DMS79 (cell line): ENCODE results near the gene ITFG2.
A peak's percentile ranks its signal among the peaks of the same experiment; 100 is the strongest.

Experiments
- DNase-seq: peaks from one replicate; lab custom pipeline; 2025; lab: John Stamatoyannopoulos, UW

ITFG2 gene

DNA sequence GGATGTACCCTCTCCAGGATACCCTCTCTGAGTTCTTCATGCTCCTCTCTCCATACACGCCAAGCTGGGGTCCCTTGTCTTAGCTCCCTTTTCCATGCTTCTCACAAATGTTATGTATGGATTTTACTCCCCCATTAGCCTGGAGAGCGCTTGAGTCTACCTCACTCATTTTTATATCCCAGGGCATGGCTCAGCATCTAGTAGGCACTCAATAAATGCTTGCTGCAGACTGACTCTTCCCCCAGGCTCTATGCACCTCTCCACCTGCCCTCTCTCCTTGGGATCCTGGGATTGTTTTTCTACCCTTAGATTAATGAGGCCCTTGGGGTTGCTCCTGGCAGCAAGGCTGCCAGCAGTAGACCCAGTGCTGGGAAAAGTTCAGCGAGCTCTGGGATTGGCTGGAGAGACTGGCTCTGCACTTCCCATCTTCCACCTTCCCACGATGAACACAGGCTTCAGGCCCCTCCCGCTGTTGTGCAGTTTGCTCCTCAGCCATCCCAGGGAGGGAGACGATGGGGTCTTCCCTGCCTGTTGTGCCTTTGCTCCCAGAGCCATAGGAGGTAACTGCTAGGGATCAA, 20.2 kb downstream of the ITFG2 start:
- DNase-seq: no peak

DNA sequence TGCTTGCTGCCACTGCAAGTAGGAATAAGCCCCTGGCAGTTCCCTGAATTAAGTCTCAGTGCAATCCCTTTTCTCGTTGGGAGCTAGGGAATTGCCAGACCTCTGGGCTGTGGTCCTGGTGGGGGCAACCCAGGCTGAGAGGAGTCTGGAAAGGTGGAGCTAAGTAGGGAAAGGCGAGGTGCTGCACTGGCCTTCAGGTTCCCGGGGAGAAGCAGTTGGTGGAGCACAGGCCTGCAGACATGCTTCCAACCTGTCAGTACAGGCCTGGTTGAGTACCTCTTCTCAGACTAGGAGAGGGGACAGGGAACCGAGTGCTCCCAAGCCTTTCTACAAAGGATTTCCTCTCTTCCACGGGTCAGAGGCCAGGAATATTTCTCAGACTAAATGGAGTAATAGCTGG, 20.9 kb downstream of the ITFG2 start:
- DNase-seq: no peak

DNA sequence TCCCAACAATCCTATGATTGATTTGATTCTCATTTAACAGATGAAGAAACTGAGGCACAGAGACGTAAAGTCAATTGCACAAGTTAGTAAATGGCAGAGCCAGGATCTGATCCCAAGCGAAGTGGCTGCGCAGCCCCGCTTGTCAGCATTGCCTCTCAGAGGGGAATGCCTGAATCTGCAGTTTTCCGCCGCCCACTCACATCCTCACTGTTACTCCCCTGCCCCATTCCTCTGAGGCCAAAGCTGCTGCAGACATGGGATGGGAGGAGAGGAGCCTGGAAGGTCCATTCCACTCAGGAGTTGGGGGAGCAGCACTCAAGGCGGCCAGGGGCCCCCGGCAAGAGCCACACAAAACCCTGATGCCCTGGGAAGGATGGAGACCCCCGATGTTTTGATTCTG, 21.3 kb downstream of the ITFG2 start:
- DNase-seq: no peak

DNA sequence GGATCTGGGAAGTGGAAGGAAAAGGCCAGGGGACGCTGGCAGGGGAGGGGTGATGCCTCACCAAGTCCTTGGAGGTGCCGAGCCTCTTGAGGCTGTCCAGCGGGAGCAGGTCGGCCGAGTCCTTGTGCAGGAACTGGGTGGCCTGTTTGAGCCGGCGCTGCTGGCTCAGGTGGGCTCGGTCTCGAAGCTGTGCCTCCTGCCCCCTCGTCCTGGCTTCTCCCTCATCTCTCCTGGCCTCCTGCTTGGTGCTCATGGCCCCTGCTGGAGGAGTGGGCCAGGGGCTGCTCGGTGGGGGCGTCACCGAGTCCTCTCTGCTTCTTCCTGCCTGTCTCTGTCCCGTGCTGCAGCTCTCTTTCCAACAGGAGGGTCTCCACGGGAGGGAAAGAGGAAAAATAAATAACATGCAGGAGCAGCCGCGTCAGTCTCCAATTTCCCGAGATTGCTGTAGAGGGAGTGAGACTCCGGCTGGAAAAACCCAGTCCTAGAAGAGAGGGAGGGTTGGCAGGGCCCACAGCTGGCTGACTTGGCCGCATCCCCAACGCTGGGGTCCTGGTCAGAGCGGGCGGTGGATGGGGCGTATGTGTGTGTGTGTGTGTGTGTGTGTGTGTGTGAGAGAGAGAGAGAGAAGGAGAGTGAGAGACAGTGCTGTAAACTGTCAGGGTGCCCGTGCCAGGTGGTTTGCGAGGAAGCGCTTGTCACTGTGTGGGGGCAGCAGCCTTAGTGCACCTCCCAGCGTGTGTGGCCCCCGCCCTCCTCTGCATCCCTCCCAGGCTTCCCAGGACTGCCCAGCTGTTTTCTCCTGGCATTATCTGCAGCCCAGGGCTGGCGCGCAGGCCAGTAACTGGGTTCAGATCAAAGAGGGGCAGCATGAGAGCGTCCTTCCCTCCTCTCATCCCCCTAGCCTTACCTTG, 22.4 kb downstream of the ITFG2 start, which contains the start of gene NRIP2:
NRIP2 (minus strand) TSS at position 455 of the 911 bp plus-strand sequence; CDS start at position 403, 52 bp downstream.
- DNase-seq: no peak

DNA sequence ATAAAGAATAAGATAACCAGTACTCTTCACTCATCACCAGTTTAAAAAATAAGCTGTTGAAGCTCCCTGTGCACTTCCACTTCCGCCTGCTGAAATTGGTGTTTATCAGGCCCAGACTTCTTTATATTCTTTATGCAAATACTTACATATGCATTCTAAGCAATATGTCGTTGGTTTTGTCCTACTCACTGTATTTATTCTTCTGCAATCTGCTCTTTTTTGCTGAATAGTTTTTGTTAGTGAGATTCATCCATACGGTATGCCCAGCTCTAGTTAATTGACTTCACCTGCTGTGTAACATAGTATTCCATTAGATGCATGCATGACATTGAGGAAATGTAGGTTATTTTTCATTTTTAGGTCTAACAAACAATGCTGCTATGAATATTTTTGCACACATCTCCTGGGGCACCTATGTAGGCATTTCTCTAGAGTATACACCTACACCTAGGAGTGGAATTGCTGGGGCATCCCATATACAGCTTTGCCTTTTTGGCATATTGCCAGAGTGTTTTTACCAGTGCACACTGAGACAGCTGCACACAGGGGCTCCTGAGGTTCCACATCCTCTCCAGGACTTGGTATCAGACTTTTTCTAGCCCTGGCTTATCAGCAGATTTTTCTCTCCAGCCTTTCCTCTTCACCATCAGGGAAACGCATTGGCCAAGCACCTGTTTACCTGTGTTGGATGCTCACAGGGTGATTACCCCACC, 23.4 kb downstream of the ITFG2 start:
- no peak for DNase-seq

DNA sequence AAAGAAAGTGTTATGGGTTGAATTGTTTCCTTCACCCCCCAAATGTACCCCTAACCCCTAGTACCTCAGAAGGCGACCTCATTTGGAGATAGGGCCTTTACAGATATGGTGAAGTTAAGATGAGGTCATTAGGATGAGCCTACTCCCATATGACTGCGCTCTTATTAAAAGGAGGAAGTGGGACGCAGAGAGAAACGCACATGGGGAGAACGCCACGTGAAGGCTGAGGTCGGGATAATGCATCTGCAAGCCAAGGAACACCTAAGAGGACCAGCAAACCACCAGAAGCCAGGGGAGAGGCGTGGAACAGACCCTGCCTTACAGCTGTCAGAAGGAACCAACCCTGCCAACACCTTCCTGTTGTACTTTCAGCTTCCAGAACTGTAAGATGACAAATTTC, 24.1 kb downstream of the ITFG2 start:
- DNase-seq: no peak

DNA sequence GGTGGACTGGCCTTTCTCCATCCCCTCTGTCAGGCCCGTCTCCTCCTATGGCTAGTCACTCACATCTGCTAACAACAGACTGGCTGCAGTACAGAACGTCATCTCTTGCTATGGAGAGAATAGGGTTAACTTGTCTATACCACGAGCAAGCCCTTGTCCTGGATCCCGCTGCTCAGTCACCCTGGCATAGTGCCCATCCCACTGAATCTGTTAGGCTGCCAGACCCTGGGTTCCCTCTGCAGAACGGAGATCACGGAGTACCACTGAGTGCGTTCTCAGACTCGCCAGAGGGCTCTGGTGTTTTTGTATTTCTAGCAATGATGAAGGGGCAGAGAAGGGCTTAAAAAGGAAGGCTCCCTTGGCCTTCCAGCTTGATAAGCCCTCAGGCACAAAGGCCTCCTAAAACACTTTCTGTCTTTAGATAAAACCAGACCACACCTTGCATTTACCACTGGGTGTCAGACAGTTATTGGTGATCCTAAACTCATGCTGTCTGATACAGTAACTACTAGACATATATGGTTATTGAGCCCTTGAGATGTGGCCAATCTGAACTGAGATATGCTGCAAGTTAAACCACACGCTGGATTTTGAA, 28.7 kb downstream of the ITFG2 start:
- DNase-seq: peak; percentile 50

DNA sequence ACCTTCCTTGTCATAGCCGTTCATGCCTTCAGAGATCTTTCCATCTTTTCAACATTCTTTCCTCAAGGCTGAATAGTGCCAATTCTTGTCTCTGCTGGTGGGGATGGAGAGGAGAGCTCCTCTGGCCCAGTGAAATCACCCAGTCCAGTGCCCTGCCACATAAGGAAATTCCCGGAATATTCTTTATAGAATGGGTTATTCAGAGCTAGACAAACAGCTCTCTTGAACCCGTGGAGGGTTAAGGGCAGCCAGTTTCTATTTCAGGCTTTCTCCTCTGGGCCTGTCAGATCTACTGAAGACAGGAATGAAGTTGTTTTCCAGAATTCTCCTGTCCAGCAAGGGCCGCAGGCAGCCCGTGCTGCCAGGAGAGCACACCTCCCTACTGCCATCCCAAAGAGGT, 30.5 kb downstream of the ITFG2 start:
- no peak for DNase-seq

DNA sequence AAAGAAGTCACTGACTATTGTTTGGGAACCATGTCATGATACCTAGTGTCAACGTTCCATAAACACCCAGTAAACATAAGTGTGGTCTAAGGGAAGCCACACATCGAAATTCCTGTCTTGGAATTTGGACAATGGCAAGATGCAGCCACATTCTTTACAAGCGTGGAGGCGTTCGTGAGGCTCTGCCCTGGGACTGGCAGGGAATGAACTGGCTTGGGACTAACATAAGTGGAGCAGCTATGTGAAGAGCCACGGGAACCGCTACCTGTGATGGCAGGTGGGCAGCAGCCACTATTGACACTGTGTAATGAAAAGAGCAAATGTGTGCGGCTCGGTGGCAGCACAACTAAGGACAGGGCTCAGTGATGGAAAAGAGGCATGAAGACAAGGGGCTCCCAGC, 32.3 kb downstream of the ITFG2 start:
- no peak for DNase-seq

DNA sequence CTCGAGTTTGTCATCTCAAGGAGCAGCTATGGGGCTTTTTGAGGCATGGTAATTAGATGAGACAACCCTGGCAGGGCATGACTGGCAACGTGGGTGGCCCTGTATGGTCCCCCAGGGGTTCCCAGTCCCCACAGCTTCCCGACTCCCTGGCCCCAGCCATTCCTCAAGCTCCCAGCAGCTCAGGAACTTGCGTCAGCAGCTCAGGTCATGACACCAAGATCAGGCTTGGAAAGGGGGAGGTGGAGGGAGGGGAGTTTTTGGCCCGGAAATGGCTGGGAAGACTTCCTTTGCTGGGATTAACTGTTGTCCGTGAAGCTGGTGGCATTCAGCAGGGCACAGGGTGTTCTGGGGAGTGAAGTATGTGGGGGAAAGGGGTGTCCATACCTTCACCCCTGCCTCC, 32.8 kb downstream of the ITFG2 start:
- no peak for DNase-seq

DNA sequence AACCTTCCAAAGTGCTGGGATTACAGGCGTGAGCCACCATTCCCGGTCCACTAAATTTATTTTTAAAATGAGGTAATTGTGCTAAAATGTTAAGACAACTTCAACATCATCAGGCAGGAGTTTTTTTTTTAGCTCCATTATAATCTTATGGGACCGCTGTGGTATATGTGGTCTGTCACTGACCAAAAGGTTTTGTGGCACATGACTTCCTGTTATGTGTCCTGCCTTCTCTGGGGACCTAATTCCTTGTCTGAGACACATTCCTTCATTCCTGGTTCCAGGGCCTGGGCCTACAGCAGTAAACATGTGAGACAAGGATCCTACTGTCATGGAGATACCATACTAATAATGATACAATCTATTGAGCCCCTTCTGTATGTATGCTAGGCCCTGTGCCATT, 39.5 kb downstream of the ITFG2 start:
- DNase-seq: no peak

DNA sequence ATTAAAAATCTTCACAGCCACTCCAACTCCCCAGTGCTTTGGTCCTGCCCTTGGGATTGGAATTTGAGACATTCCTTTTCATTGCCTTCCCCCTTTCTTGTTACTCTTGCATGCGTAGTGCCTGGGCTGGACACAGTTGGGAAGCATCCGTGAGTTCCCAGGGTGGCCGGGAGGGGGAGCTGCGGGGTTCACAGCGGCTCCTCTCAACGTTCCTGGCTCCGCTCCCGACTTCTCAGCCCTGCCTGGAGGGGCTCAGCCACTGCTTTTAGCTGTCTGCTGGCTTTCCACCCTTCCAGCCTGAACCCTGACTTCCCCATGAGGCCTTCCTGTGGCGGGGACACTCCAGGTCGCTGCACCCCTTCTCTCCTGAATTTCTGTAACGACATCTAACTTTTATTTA, 41.2 kb downstream of the ITFG2 start:
- no peak for DNase-seq

DNA sequence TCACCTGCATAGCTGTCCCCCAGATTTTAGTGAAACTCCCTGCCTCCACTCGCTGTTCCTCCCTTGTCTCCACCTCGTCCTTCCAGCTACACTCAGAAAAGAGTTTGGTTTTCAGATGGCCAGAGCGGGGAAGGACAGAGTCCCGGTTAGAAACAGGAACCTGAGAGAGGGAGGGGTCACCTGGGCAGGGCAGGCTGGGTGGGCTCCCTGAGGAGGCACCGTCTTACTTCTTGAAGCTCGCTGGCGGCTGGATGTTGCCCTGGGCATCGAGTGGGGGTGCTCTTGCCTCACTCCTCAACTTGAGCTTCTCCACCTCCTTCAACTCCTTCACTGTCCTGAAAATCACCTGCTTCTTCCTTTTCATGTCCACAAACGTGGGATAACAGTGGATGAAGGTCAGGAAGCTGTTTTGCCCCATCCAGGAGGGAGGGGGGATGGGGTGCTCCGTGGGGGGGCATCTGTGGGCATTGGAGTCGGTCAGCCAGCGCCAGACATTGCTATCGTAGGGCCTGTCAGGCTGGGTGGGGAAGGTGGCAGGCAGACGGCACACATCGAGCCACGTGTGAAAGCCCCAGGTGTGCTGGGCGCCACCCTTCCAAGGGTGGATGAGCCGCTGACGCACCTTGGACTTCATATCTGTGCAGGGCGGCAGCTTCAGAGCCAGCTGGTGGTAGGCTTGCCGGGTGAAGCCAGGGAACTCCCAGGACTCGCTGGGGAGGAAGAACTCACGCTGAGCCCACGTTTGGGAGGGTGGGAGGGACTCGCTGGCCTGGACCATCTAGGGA, 42.4 kb downstream of the ITFG2 start:
- no peak for DNase-seq

DNA sequence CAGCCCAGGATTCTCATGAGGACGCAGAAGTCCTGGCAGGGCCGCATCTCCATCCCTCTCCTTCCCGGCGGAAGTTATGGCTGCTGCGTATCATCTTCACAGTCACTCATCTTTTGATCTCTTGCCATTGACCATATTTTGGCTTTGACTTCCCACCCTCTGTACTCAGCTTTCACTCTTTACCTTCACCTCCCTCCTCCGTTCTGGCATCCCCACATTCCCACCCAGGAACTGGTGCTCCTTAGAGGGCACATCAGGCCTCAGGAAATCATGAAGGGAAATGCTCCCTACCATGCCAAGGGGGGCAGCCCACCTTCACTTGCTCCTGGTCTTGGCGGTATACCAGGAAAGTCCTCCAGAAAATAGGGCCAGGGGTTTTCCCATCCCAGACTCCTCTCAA, 43.1 kb downstream of the ITFG2 start:
- no peak for DNase-seq

DNA sequence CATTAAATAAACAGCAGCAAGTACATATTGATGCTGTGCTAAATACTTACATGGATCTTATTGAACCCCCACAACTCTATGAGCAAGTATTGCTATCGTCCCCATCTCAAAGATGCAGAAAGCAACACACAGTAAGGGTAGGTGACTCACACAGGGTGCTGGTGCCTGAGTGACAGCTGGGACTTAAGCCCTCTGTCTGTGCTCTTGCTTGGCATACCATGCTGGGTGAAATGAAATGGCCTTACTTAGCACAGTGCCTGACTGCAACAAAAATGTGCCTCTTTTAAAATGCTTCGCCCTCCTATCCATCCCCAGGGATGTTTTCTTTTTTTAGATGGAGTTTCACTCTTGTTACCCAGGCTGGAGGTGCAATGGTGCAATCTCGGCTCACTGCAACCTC, 43.6 kb downstream of the ITFG2 start:
- no peak for DNase-seq

DNA sequence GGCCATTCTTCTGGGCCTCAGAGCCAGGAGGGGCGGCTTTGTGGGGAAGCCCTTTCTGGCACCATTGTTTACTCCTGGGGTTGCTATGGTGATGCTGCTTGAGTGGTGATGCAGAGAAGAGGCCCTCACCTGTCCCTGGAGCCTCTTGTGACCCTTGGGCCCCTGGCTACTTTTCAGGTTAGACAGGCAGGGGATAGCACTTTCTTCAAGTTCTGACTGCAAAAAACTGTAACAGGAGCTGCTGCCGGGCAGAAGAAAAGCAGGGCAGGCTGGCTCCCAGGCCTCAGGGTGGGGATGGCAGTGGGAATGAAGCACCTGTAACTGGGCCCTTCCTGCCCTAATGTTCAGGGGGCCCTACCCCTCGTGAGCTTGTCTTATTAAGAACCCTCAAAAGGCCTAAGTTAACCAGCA, 44.6 kb downstream of the ITFG2 start, which contains the start of gene TEX52:
TEX52 (minus strand) TSS at position 19 of the 411 bp plus-strand sequence; CDS start at position 6, 13 bp downstream.
- DNase-seq: peak; percentile 68

DNA sequence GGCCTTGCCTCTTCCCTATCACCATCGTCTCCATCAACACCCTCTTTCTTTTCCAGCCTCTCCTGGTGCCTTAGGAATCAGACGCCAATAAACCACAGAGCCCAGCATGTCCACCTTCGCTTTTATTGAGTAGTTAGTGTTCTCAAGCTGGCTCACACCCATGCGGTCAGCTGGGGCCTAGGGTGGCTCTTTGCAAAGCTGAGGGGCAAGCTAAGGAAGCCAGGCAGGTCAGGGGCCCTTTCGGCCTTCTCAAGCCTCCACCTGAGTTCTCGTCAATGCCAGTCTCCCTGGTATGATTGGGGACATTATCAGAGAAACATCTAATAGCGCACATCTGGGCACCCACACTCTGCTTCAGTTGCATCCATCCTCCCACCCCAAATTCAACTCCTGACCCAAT, 45.1 kb downstream of the ITFG2 start:
- no peak for DNase-seq

DNA sequence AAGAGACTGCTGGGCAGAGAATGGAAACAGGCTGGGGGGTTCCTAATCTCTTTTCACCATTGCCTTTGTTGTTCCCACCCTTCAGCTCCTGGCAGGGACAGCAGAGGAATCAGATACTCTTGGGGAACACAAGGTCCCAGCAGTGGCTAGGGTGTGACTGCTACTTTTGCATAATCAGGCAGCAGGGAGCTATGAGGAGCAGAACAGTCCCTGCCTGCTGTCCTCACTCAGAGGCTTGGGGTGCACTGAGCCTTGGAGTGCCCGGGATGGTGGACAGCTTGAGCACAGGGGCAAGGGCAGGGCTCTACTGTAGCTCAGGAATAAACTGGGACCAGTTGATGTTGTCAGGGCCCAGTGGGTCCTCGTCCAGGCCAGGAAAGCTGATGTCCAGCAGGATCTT, 45.9 kb downstream of the ITFG2 start:
- no peak for DNase-seq

DNA sequence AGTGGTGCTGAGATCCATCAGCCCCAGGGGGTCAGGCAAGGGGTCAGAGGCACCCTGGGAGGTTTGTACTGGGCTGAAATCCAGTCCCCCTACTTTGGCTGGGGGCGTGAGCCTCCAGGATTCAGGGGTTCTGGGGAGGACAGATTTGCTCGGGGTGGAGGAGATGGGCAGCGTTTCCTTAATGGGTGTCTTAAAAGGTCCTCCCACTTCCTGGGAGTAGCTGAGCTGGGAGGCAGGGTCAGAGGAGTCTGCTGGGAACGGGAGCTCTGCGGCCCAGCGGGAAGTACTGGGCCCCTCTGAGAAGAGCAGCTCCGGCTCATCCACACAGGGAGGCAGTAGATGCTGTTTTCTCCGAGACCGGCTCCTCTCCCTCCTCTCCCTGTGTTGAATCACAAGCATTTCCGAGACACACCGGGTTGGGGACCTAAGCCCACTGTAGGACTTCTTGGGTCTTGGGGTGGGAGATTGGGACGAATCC, 46.5 kb downstream of the ITFG2 start:
- DNase-seq: no peak

DNA sequence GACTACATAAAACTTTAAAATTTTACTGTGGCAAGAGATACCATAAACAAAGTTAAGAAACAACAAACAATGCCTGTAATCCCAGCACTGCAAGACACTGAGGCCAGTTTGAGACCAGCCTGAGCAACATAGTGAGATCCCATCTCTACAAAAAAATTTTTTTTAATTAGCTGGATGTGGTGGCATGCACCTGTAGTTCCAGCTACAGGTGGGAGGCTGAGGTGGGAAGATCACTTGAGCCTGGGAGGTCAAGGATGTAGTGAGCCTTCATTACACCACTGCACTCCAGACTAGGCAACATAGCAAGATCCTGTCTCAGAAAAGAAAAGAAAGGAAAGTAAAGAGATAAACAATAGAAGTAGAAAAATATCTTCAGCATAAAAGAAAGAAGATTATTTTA, 47.7 kb downstream of the ITFG2 start:
- no peak for DNase-seq

DNA sequence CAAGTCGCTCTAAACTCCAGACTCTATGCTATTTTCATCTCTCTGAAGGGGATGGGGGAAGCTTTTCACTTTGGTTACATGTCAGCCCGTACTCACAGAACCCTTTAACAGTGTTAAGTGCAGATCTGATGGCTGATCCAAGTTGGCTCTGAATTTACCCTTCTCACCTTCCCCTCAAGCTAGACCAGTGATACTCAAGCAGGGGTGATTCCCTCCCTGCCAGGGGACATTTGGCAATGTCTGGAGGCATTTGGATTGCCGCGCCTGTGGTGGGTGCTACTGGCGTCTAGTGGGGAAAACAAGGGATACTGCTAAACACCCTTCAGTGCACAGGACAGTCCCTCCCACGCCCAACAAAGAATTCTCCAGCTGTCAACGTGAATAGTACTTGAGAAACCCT, 50.4 kb downstream of the ITFG2 start:
- no peak for DNase-seq
